Measurements from ENCODE around the gene ERFE. TPM values are rescaled to one million over a fixed set of nuclear protein-coding genes. Genes with fewer than 3 reads are reported as not detected.

The ERFE gene
- total and polyA plus RNA-seq, 5 donors = 0.16 to 0.81 (median 0.52) TPM; not detected in 1

DNA sequence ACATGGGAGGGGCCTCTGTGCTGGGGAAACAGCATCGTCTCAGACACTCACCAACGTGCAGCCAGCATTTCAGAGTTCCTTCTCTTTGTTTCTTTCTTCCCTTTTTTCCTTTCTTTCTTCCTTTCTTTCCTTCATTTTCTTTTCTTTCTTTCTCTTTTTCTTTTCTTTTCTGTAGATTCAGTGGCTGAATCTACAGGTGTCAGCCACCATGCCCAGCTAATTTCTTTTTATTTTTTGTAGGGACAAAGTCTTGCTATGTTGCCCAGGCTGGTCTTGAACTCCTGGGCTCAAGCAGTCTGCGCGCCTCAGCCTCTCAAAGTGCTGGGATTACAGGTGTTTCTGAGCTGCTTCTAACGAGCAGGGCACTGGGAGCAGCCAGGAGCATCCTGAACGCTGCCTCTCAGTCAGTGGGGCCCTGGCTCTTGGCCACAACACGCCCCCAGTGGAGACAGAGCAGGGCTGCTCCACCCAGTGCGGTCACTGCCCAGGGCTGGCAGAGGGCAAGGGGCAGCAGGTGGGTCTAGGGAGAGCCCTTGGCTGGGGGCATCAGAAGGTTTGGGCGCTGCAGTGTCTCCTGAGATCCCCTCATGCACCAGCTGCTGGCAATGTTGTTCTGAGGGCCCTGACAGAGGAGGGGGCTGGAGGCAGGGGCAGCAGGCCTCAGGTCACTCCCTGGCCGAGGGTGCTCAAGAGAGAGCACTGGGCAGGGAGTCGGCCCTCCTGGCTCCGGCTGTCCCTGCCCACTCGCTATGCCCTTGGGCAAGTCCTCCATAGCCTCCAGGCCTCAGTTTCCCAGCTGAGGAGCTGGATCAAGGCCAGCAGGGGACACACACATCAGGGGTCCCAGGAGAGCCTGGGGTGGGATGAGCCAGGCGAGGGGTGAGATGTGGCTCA lies 25.0 kb upstream of the ERFE start:
- DNase-seq (peak; percentile 17 to 60 (median 51)), ATAC-seq (no peak)
- H3K4me3 ChIP-seq (ENCODE audit: low read length) = no peak overlapping the region
- no peaks in the 10 kb centered on the region for H3K9me3 ChIP-seq (ENCODE audit: control insufficient read depth, low read length)
- no peaks in the 10 kb centered on the region for H3K27me3 ChIP-seq (ENCODE audit: control insufficient read depth, insufficient read depth)
- 72% methylated on average over 14 of the region's 14 CpGs for WGBS
- H3K27ac ChIP-seq (ENCODE audit: low read length) = no peak overlapping the region
- intact Hi-C loops (cut with DNase I) = no loop called here
- H3K4me1 ChIP-seq (ENCODE audit: control insufficient read depth, insufficient read depth, low read length) = no peaks in the 10 kb centered on the region

DNA sequence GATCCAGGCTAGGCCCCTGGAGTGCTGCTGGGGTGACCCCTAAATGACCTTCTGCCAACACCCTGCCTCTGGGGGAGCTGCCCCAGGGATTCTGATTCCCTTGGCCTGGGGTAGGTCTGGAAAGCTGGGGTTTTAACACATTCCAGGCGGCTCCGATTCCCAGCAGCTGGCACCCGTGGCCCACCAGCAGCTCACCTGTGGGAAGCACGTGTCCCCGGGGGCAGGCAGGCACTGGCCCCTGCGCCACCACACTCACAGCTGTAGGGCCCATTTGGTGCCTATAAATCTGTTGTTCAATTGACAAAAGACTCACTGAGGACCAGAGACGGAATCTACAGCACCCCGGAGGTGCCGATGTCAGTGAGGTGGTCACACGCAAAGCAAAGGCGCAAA lies 24.4 kb upstream of the ERFE start:
- Histone ChIP-seq H3K27ac (ENCODE audit: low read length) (no peak overlapping the region), H3K9me3 (ENCODE audit: control insufficient read depth, low read length) (no peaks in the 10 kb centered on the region), H3K4me3 (ENCODE audit: low read length) (no peak overlapping the region), H3K27me3 (ENCODE audit: control insufficient read depth, insufficient read depth) (no peaks in the 10 kb centered on the region), H3K4me1 (ENCODE audit: control insufficient read depth, insufficient read depth, low read length) (no peaks in the 10 kb centered on the region)
- ATAC-seq = no peak
- intact Hi-C loops (cut with DNase I) = no loop called here
- WGBS = 89% methylated on average over 11 of the region's 11 CpGs
- peak in 2 of 3 donors; percentile 14 to 41 for DNase-seq

DNA sequence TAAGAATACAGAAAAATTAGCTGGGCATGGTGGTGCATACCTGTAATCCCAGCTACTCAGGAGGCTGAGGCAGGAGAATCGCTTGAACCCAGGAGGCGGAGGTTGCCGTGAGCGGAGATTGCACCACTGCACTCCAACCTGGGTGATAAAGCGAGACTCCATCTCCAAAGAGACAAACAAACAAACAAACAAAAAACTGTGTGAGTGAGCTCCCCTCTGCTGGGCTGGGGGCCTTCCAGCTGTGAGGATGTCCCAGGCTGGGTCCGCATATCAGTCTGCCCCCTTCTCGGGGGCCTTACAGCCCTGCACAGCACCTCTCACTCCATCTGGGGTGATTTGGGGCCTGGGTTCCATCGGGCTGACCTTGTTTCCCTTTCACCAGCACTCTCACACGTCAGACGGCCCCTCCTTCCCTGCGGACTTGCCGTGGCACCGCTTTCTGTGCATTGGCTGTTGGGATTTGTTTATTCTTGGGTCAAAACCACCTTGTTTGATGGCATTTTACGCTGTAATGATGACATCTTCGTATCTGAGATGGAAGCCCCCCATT lies 23.1 kb upstream of the ERFE start:
- intact Hi-C loops (cut with DNase I) = no loop called here
- H3K4me1 ChIP-seq (ENCODE audit: control insufficient read depth, insufficient read depth, low read length) = no peaks in the 10 kb centered on the region
- H3K9me3 ChIP-seq (ENCODE audit: control insufficient read depth, low read length) = no peaks in the 10 kb centered on the region
- no peak overlapping the region for H3K27ac ChIP-seq (ENCODE audit: low read length)
- no peaks in the 10 kb centered on the region for H3K27me3 ChIP-seq (ENCODE audit: control insufficient read depth, insufficient read depth)
- H3K4me3 ChIP-seq (ENCODE audit: low read length) = no peak overlapping the region
- WGBS = 84% methylated on average over 15 of the region's 15 CpGs
- no peak for ATAC-seq
- DNase-seq = peak in 1 of 3 donors; percentile 23

DNA sequence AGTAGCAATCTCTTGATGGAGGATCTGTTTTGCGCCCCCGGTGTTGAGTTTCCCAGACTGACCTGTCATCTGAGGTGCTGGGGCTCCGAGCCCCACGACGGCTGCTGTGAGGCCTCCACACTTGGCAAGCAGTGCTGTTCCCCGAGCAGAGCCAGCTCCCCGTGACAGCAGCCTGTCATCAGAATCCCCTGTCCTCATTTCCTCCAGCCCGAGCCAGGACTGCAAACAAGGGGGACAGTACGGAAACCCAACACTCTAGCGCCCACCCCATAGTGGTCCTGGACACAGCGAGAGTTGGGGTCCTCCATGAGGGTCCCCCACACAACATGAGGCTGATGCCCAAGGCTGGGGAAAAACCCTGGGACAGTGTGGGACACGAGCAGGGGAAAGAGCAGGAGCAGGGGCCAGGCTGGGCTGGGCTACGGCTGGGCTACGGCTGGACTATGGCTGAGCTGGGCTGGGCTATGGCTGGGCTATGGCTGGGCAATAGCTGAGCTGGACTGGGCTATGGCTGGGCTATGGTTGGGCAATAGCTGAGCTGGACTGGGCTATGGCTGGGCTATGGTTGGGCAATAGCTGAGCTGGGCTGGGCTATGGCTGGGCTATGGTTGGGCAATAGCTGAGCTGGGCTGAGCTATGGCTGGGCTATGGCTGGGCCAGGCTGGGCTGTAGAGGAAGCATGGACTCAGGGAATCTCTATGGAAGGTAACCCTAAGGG lies 21.8 kb upstream of the ERFE start:
- DNase-seq (peak; percentile 68 to 87 (median 83)), ATAC-seq (peak; percentile 37 to 44)
- peak overlapping the region; percentile 33 for H3K27ac ChIP-seq (ENCODE audit: low read length)
- 28% methylated on average over 14 of the region's 14 CpGs for WGBS
- no peaks in the 10 kb centered on the region for H3K27me3 ChIP-seq (ENCODE audit: control insufficient read depth, insufficient read depth)
- no peak overlapping the region for H3K4me3 ChIP-seq (ENCODE audit: low read length)
- H3K9me3 ChIP-seq (ENCODE audit: control insufficient read depth, low read length) = no peaks in the 10 kb centered on the region
- intact Hi-C loops (cut with DNase I) = no loop called here
- no peaks in the 10 kb centered on the region for H3K4me1 ChIP-seq (ENCODE audit: control insufficient read depth, insufficient read depth, low read length)

DNA sequence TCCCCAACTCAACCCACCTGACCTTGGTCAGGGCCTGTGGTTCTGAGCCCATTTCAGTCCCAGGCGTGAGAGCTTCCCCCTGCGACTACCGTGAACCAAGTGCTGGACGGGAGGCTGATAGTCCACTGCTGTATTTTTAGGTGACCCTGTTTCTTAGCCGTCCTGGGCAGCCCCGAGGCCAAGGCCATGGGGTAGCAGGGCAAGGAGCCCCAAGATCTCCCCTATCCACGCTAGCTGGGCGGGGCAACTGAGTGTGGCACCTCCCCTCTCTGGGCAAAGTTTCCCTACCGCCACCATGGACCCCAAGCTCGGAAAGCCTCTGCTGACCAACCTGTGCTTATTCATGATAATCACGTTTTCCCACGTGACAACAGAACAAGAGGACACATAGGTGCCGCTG lies 20.9 kb upstream of the ERFE start:
- 72% methylated on average over 13 of the region's 13 CpGs for WGBS
- no peaks in the 10 kb centered on the region for H3K27me3 ChIP-seq (ENCODE audit: control insufficient read depth, insufficient read depth)
- intact Hi-C loops (cut with DNase I) = no loop called here
- DNase-seq = no peak
- no peak for ATAC-seq
- H3K27ac ChIP-seq (ENCODE audit: low read length) = peak overlapping the region; percentile 32
- H3K9me3 ChIP-seq (ENCODE audit: control insufficient read depth, low read length) = no peaks in the 10 kb centered on the region
- H3K4me1 ChIP-seq (ENCODE audit: control insufficient read depth, insufficient read depth, low read length) = no peaks in the 10 kb centered on the region
- H3K4me3 ChIP-seq (ENCODE audit: low read length) = no peak overlapping the region

DNA sequence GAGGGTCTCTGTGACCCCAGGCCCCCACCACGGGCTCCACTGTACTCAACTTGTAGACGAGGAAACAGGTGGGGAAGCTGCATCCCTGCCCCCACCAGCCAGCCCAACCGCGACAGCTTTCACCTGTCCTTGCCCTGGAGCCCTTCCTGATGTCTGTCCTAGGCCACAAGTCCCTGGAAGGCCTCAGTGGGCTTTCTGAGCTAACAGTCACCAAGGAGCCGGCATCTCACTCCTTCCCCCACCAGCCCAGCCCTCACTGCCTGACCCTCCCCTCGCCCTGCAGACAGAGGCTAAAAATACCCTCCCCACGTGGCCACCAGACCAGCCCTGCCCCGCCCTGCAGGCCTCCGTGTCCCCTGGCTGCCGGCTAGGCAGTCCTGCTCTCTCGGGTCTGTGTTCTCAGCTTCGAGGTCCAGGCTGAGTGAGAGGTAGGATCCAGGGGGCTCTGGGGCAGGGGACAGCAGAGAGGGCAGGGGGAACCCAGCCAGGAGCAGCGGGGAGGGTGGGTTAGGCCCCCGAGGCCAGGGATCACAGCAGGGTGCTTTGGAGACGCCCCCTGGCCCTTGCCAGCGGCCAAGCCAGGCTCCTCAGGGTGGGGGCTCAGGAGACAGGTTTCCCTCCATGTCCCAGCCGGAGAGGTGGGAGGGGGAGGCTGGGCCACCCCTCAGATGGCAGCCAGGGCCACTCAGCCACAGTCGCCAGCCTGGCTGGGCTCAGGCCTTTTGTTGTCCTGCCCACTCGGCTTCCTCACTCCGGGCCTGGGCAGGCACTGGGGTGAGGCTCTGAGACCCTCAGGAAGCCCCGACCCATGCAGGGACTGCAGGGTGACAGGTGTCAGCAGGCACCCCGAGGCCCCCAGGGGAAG lies 20.2 kb upstream of the ERFE start, which contains the start of gene KLHL30:
Gene KLHL30, plus strand, starts transcription at position 338 of the 865 bp plus-strand sequence. CDS start 2,087 bp downstream, outside the sequence.
- Histone ChIP-seq H3K9me3 (ENCODE audit: control insufficient read depth, low read length) (no peaks in the 10 kb centered on the region), H3K27me3 (ENCODE audit: control insufficient read depth, insufficient read depth) (no peaks in the 10 kb centered on the region), H3K4me1 (ENCODE audit: control insufficient read depth, insufficient read depth, low read length) (no peaks in the 10 kb centered on the region), H3K4me3 (ENCODE audit: low read length) (no peak within 1 kb of the TSS), H3K27ac (ENCODE audit: low read length) (peak within 1 kb of the TSS; percentile 57)
- DNase-seq (peak in 2 of 3 donors; percentile 80 to 89), ATAC-seq (peak; percentile 75 to 81)
- intact Hi-C loops (cut with DNase I) = no loop called here
- 46% methylated on average over 22 of the region's 22 CpGs for WGBS

DNA sequence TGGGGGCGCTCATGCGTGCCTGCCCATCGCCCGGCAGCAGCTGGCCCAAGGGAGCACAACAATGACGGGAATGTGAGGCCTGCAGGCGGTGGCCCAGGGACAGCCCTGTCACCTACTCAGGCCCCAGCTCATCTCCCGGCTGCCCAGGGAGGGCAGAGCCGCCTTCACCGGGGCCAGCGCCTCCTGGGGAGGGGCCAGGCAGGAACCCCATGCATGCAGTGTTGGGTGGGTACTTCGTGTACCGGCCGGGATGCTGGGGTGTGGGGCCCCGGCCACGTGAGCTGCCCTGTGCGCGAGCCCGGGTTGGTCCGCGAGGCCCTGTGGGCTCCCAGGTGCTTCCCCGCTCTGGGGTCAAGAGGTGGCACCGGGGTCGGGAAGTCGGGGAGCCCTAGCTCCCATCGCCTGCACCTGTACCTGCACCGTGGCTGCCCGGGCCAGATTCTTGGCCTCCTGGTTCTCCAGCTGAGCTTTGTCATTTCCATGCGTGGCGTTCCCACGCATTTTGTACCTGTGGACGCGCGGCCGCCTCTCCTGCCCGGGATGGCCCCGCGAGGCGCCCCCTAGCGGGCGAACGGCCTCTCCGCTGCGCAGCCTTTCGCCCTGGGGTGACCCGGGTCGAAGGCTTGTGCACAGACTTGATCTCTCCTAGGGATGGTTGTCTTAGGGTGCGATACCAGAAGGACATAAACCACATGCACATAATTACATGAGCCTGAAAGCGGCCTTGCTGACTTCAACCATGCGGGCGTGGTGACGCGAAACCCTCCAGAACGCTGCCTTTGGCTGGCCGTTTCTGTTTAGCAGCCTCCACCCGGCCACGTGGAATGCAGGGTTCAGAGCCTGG lies 19.4 kb upstream of the ERFE start:
- no peaks in the 10 kb centered on the region for H3K9me3 ChIP-seq (ENCODE audit: control insufficient read depth, low read length)
- WGBS = 50% methylated on average over 56 of the region's 56 CpGs
- no peaks in the 10 kb centered on the region for H3K27me3 ChIP-seq (ENCODE audit: control insufficient read depth, insufficient read depth)
- peak; percentile 41 to 58 for ATAC-seq
- peak in 2 of 3 donors; percentile 67 to 80 for DNase-seq
- intact Hi-C loops (cut with DNase I) = no loop called here
- peak overlapping the region; percentile 57 for H3K27ac ChIP-seq (ENCODE audit: low read length)
- no peak overlapping the region for H3K4me3 ChIP-seq (ENCODE audit: low read length)
- H3K4me1 ChIP-seq (ENCODE audit: control insufficient read depth, insufficient read depth, low read length) = no peaks in the 10 kb centered on the region

DNA sequence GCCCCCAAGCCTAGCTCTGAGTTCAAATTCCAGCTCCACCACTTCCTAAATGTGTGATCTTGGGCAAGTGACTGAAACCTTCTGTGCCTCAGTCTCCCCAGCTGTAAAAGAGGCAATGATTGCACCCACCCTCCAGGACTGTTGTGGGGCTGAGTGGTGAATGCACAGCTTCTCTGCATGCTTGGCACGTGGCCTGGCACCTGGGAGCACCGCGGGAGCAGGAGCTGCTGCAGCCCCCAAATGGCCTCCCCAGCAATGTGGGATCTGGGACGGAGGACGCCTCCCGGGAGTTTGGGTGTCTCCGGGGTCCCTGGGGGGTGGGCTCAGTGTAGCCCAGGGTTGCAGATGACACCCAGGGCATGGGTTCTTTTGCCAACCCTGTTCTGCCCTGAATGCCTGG lies 18.7 kb upstream of the ERFE start:
- Histone ChIP-seq H3K27me3 (ENCODE audit: control insufficient read depth, insufficient read depth) (no peaks in the 10 kb centered on the region), H3K27ac (ENCODE audit: low read length) (no peak overlapping the region), H3K4me3 (ENCODE audit: low read length) (no peak overlapping the region), H3K4me1 (ENCODE audit: control insufficient read depth, insufficient read depth, low read length) (no peaks in the 10 kb centered on the region), H3K9me3 (ENCODE audit: control insufficient read depth, low read length) (no peaks in the 10 kb centered on the region)
- DNase-seq (peak in 1 of 3 donors; percentile 47), ATAC-seq (no peak)
- intact Hi-C loops (cut with DNase I) = no loop called here
- WGBS = 82% methylated on average over 7 of the region's 7 CpGs

DNA sequence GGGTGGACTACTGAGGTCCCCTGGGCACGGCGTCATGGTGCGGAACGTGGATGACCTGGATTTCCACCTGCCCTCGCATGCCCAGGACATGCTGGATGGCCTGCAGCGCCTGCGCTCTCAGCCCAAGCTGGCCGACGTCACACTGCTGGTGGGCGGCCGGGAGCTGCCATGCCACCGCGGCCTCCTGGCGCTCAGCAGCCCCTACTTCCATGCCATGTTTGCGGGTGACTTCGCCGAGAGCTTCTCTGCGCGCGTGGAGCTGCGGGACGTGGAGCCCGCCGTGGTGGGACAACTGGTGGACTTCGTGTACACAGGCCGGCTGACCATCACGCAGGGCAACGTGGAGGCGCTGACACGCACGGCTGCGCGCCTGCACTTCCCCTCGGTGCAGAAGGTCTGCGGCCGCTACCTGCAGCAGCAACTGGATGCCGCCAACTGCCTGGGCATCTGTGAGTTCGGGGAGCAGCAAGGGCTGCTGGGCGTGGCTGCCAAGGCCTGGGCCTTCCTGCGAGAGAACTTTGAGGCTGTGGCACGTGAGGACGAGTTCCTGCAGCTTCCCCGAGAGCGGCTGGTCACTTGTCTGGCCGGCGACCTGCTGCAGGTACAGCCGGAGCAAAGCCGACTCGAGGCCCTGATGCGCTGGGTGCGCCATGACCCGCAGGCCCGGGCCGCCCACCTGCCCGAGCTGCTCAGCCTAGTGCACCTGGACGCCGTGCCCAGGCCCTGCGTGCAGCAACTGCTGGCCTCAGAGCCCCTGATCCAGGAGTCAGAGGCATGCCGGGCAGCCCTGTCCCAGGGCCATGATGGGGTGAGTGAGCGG lies 17.8 kb upstream of the ERFE start:
- intact Hi-C loops (cut with DNase I) = no loop called here
- ATAC-seq (no peak), DNase-seq (peak in 1 of 3 donors; percentile 56)
- no peaks in the 10 kb centered on the region for H3K9me3 ChIP-seq (ENCODE audit: control insufficient read depth, low read length)
- H3K4me3 ChIP-seq (ENCODE audit: low read length) = no peak overlapping the region
- H3K4me1 ChIP-seq (ENCODE audit: control insufficient read depth, insufficient read depth, low read length) = no peaks in the 10 kb centered on the region
- 90% methylated on average over 60 of the region's 60 CpGs for WGBS
- H3K27me3 ChIP-seq (ENCODE audit: control insufficient read depth, insufficient read depth) = no peaks in the 10 kb centered on the region
- H3K27ac ChIP-seq (ENCODE audit: low read length) = no peak overlapping the region
